CD4-positive, CD25-positive, alpha-beta regulatory T cell (primary cell): ENCODE data around the gene ANKRD44. TPM values are rescaled to one million over a fixed set of nuclear protein-coding genes. Genes with fewer than 3 reads are reported as not detected.
"Not testable (repeated sequence)": the region's sequence is repeated elsewhere in the genome, so short reads cannot be mapped to it uniquely, and the experiment has no call there.

Experiments used
- ATAC-seq, 2 donors: fragments of 150-1000 bp; cut with Tn5 transposase; one replicate each; pipeline ENCODE4 v1.10.0; 2021; ENCODE audit warnings: low read depth in 2 of 2, moderate number of reproducible peaks in 2 of 2, moderate library complexity in 1 of 2
- DNase-seq, 3 donors: peaks; one replicate each; pipeline versions ENCODE4 v3.0.0 to v3.0.0-alpha.2; 2012 to 2022; ENCODE audit warnings: mixed read lengths in 1 of 3
- H3K27ac ChIP-seq: one replicate; pipeline ENCODE4 v1.7.0; 2013; ENCODE audit warnings: mild to moderate bottlenecking, low read length; ENCODE audit not compliant: insufficient read depth, poor library complexity, severe bottlenecking
- H3K27me3 ChIP-seq: one replicate; pipeline ENCODE4 v1.7.0; 2013; ENCODE audit warnings: low read length; ENCODE audit not compliant: control insufficient read depth, insufficient read depth
- H3K36me3 ChIP-seq: one replicate; pipeline ENCODE4 v1.7.0; 2013; ENCODE audit warnings: mild to moderate bottlenecking, low read length, moderate library complexity; ENCODE audit not compliant: control insufficient read depth, insufficient read depth
- H3K4me1 ChIP-seq: 2 replicates; pipeline ENCODE4 v1.7.0; 2013; ENCODE audit warnings: mild to moderate bottlenecking, low read length; ENCODE audit not compliant: insufficient read depth, control insufficient read depth, poor library complexity, severe bottlenecking
- H3K4me3 ChIP-seq: one replicate; pipeline ENCODE4 v1.7.0; 2013; ENCODE audit warnings: low read depth, mild to moderate bottlenecking, low read length, moderate library complexity
- H3K9me3 ChIP-seq, 2 experiments: 1 replicate in 1 of 2; 2 replicates in 1 of 2; pipeline ENCODE4 v1.7.0; 2013; ENCODE audit warnings: low read length in 2 of 2, mild to moderate bottlenecking in 1 of 2, moderate library complexity in 1 of 2; ENCODE audit not compliant: control insufficient read depth in 2 of 2
- H3K27ac Mint-ChIP-seq, 3 donors: one replicate each; pipeline ENCODE4 v1.8.0; 2020 to 2022; ENCODE audit warnings: mild to moderate bottlenecking in 3 of 3, mixed read lengths in 3 of 3, moderate library complexity in 2 of 3
- H3K27me3 Mint-ChIP-seq: one replicate; pipeline ENCODE4 v1.8.0; 2022; ENCODE audit warnings: mild to moderate bottlenecking, mixed read lengths
- H3K36me3 Mint-ChIP-seq: one replicate; pipeline ENCODE4 v1.8.0; 2020; ENCODE audit warnings: mixed read lengths
- H3K4me1 Mint-ChIP-seq, 4 donors: one replicate each; pipeline ENCODE4 v1.8.0; 2020 to 2022; ENCODE audit warnings: mixed read lengths in 4 of 4, mild to moderate bottlenecking in 1 of 4
- H3K4me3 Mint-ChIP-seq, 4 donors: one replicate each; pipeline ENCODE4 v1.8.0; 2020 to 2022; ENCODE audit warnings: mild to moderate bottlenecking in 4 of 4, mixed read lengths in 4 of 4, moderate library complexity in 3 of 4
- H3K9me3 Mint-ChIP-seq, 7 donors: one replicate each; pipeline ENCODE4 v1.8.0; 2020 to 2022; ENCODE audit warnings: mixed read lengths in 7 of 7, mild to moderate bottlenecking in 3 of 7, moderate library complexity in 2 of 7
- polyA plus RNA-seq, 4 donors: library from polyadenylated mRNA; unstranded; fragments of 300-500 nt; fragmentation: Illumina TruSeq; gene quantifications; one replicate each; pipeline ENCODE4 v1.2.3, GENCODE V29; 2021
- total RNA-seq: library from RNA; stranded (reverse); gene quantifications from one replicate; pipeline ENCODE4 v1.2.3, GENCODE V29; 2022

Gene ANKRD44
- total and polyA plus RNA-seq, 5 donors from 2014 or later, result 69.6 to 301 (median 85.0) TPM

- no peak for ATAC-seq
- Mint-ChIP-seq H3K4me3 (no peak overlapping the region), H3K9me3 (peaks cover 0 to 3% (median 0%) of the 10 kb centered on the region in 7 donors), H3K36me3 (no peaks in the 10 kb centered on the region), H3K4me1 (peaks cover 0 to 8% (median 3%) of the 10 kb centered on the region in 4 donors), H3K27ac (no peak overlapping the region), H3K27me3 (no peaks in the 10 kb centered on the region)
- Histone ChIP-seq H3K4me1 (no peaks in the 10 kb centered on the region), H3K4me3 (no peak overlapping the region), H3K27me3 (no peaks in the 10 kb centered on the region), H3K27ac (no peak overlapping the region), H3K36me3 (no peaks in the 10 kb centered on the region), H3K9me3 (no peaks in the 10 kb centered on the region)
- DNase-seq, result no peak
These were observed 39.1 kb upstream of the ANKRD44 start for GRCh38 chr2:197349699-197350098.

GRCh38 chr2:197348721-197349360, 38.3 kb upstream of the ANKRD44 start:
- Mint-ChIP-seq H3K27me3 (no peaks in the 10 kb centered on the region), H3K4me3 (no peak overlapping the region), H3K9me3 (peaks cover 0 to 3% (median 0%) of the 10 kb centered on the region in 7 donors), H3K4me1 (peaks cover 0 to 8% (median 3%) of the 10 kb centered on the region in 4 donors), H3K36me3 (no peaks in the 10 kb centered on the region), H3K27ac (peak overlapping the region in 1 of 3 donors; percentile 25)
- Histone ChIP-seq H3K9me3 (no peaks in the 10 kb centered on the region), H3K36me3 (no peaks in the 10 kb centered on the region), H3K4me3 (no peak overlapping the region), H3K27me3 (no peaks in the 10 kb centered on the region), H3K27ac (no peak overlapping the region), H3K4me1 (no peaks in the 10 kb centered on the region)
- DNase-seq (no peak), ATAC-seq (no peak)

GRCh38 chr2:197345846-197346370, 35.3 kb upstream of the ANKRD44 start:
- no peaks in the 10 kb centered on the region for H3K27me3 Mint-ChIP-seq
- H3K4me3 Mint-ChIP-seq, result no peak overlapping the region
- DNase-seq, result no peak
- H3K4me1 Mint-ChIP-seq, result peaks cover 0 to 18% (median 5%) of the 10 kb centered on the region in 4 donors
- Histone ChIP-seq H3K27ac (no peak overlapping the region), H3K36me3 (no peaks in the 10 kb centered on the region), H3K4me3 (no peak overlapping the region), H3K27me3 (no peaks in the 10 kb centered on the region), H3K4me1 (no peaks in the 10 kb centered on the region), H3K9me3 (no peaks in the 10 kb centered on the region)
- H3K27ac Mint-ChIP-seq, result peak overlapping the region in 2 of 3 donors; percentile 15 to 80
- ATAC-seq, result no peak
- peaks cover 0 to 3% (median 0%) of the 10 kb centered on the region in 7 donors for H3K9me3 Mint-ChIP-seq
- no peaks in the 10 kb centered on the region for H3K36me3 Mint-ChIP-seq

GRCh38 chr2:197343968-197344367, 33.4 kb upstream of the ANKRD44 start:
- not testable (repeated sequence) for H3K9me3 Mint-ChIP-seq, DNase-seq, H3K4me3 Mint-ChIP-seq, H3K36me3 Mint-ChIP-seq, H3K27me3 Mint-ChIP-seq, H3K4me3 ChIP-seq, ATAC-seq, H3K4me1 ChIP-seq, H3K27ac ChIP-seq, H3K9me3 ChIP-seq, H3K36me3 ChIP-seq, H3K27me3 ChIP-seq
- Mint-ChIP-seq H3K4me1 (peaks cover 0 to 24% (median 7%) of the 10 kb centered on the region in 4 donors), H3K27ac (peak overlapping the region in 1 of 3 donors; percentile 6)

- H3K9me3 Mint-ChIP-seq, result no peaks in the 10 kb centered on the region
- no peak overlapping the region for H3K27ac ChIP-seq
- ATAC-seq (no peak), DNase-seq (no peak)
- peaks cover 0 to 23% (median 4%) of the 10 kb centered on the region in 4 donors for H3K4me1 Mint-ChIP-seq
- H3K4me1 ChIP-seq, result no peaks in the 10 kb centered on the region
- no peaks in the 10 kb centered on the region for H3K27me3 Mint-ChIP-seq
- H3K36me3 Mint-ChIP-seq, result no peaks in the 10 kb centered on the region
- H3K4me3 ChIP-seq, result no peak overlapping the region
- H3K27me3 ChIP-seq, result no peaks in the 10 kb centered on the region
- H3K27ac Mint-ChIP-seq, result no peak overlapping the region
- H3K4me3 Mint-ChIP-seq, result no peak overlapping the region
- no peaks in the 10 kb centered on the region for H3K36me3 ChIP-seq
- no peaks in the 10 kb centered on the region for H3K9me3 ChIP-seq
These were observed 30.0 kb upstream of the ANKRD44 start for GRCh38 chr2:197340591-197340990.

- H3K9me3 ChIP-seq, result no peaks in the 10 kb centered on the region
- no peaks in the 10 kb centered on the region for H3K36me3 ChIP-seq
- Mint-ChIP-seq H3K4me3 (no peak overlapping the region), H3K27me3 (no peaks in the 10 kb centered on the region), H3K27ac (no peak overlapping the region), H3K36me3 (no peaks in the 10 kb centered on the region), H3K9me3 (no peaks in the 10 kb centered on the region), H3K4me1 (peaks cover 0 to 19% (median 4%) of the 10 kb centered on the region in 4 donors)
- H3K27me3 ChIP-seq, result no peaks in the 10 kb centered on the region
- ATAC-seq (no peak), DNase-seq (no peak)
- no peak overlapping the region for H3K4me3 ChIP-seq
- H3K4me1 ChIP-seq, result no peaks in the 10 kb centered on the region
- no peak overlapping the region for H3K27ac ChIP-seq
These were observed 29.1 kb upstream of the ANKRD44 start for GRCh38 chr2:197339496-197340220.

GRCh38 chr2:197339016-197339415, 28.4 kb upstream of the ANKRD44 start:
- no peak overlapping the region for H3K27ac Mint-ChIP-seq
- Histone ChIP-seq H3K4me1 (no peaks in the 10 kb centered on the region), H3K27ac (no peak overlapping the region), H3K27me3 (no peaks in the 10 kb centered on the region), H3K9me3 (no peaks in the 10 kb centered on the region), H3K36me3 (no peaks in the 10 kb centered on the region), H3K4me3 (no peak overlapping the region)
- no peak for DNase-seq
- H3K27me3 Mint-ChIP-seq, result no peaks in the 10 kb centered on the region
- no peak for ATAC-seq
- peaks cover 0 to 19% (median 5%) of the 10 kb centered on the region in 4 donors for H3K4me1 Mint-ChIP-seq
- no peaks in the 10 kb centered on the region for H3K9me3 Mint-ChIP-seq
- no peak overlapping the region for H3K4me3 Mint-ChIP-seq
- H3K36me3 Mint-ChIP-seq, result no peaks in the 10 kb centered on the region
